Neural cell (in vitro differentiated cells): Measurements from ENCODE around the gene ARF5. TPM values are rescaled to one million over a fixed set of nuclear protein-coding genes. Genes with fewer than 3 reads are reported as not detected.

ENCODE experiments used
- H2AFZ ChIP-seq: fragments of 200-600, 300-800 bp; sonication (generic), shearing (Covaris generic); 2 replicates; pipeline ENCODE4 v1.6.0; 2014; ENCODE audit warnings: low read depth, mild to moderate bottlenecking, antibody characterized with exemption, low read length, moderate library complexity
- H3F3A ChIP-seq: fragments of 200-600 bp; shearing (Covaris generic); 2 replicates; pipeline ENCODE4 v1.6.1; 2016; ENCODE audit warnings: mild to moderate bottlenecking, moderate library complexity, mixed read lengths, antibody characterized with exemption, low read length; ENCODE audit not compliant: insufficient read depth, poor library complexity, severe bottlenecking
- H3K27ac ChIP-seq: fragments of 200-600, 300-800 bp; sonication (generic), shearing (Covaris generic); 2 replicates; pipeline ENCODE4 v1.5.1; 2014; ENCODE audit warnings: mild to moderate bottlenecking, low read length, moderate library complexity
- H3K27me3 ChIP-seq: fragments of 300-800, 200-600 bp; sonication (generic), shearing (Covaris generic); 2 replicates; pipeline ENCODE4 v1.6.0; 2014; ENCODE audit warnings: mild to moderate bottlenecking, low read depth, low read length, moderate library complexity; ENCODE audit not compliant: insufficient read depth
- H3K36me3 ChIP-seq: fragments of 300-800, 200-600 bp; sonication (generic), shearing (Covaris generic); 2 replicates; pipeline ENCODE4 v1.5.1; 2014; ENCODE audit warnings: mild to moderate bottlenecking, antibody characterized with exemption, low read length, moderate library complexity; ENCODE audit not compliant: insufficient read depth
- H3K4me2 ChIP-seq: fragments of 300-800, 200-600 bp; sonication (generic), shearing (Covaris generic); 2 replicates; pipeline ENCODE4 v1.6.0; 2014; ENCODE audit warnings: mild to moderate bottlenecking, low read length
- H3K4me3 ChIP-seq: fragments of 300-800, 200-600 bp; sonication (generic), shearing (Covaris generic); 2 replicates; pipeline ENCODE4 v1.5.1; 2014; ENCODE audit warnings: mild to moderate bottlenecking, low read length, moderate library complexity
- H3K79me2 ChIP-seq: fragments of 200-600 bp; shearing (Covaris generic); replicated peaks from 2 replicates; pipeline ENCODE4 v1.6.0; 2014; ENCODE audit warnings: mild to moderate bottlenecking, low read length, moderate library complexity; ENCODE audit not compliant: insufficient read depth
- H3K9ac ChIP-seq: fragments of 300-800, 200-600 bp; sonication (generic), shearing (Covaris generic); 2 replicates; pipeline ENCODE4 v1.6.1; 2016; ENCODE audit warnings: mild to moderate bottlenecking, low read length, mixed read lengths
- H3K9me2 ChIP-seq: fragments of 200-600 bp; shearing (Covaris generic); 2 replicates; pipeline ENCODE4 v1.6.1; 2016; ENCODE audit warnings: mild to moderate bottlenecking, low read length, mixed read lengths; ENCODE audit not compliant: insufficient read depth
- H3K9me3 ChIP-seq: fragments of 200-600, 300-800 bp; sonication (generic), shearing (Covaris generic); 2 replicates; pipeline ENCODE4 v1.6.1; 2016; ENCODE audit warnings: mild to moderate bottlenecking, mixed run types, low read length, moderate library complexity, mixed read lengths
- H4K20me1 ChIP-seq: fragments of 200-600 bp; shearing (Covaris generic); 2 replicates; pipeline ENCODE4 v1.6.1; 2016; ENCODE audit warnings: mild to moderate bottlenecking, mixed run types; ENCODE audit not compliant: insufficient read depth
- CTCF ChIP-seq: fragments of 450-650 bp; IDR thresholded peaks from 2 replicates; pipeline ENCODE4 v1.5.1; 2014; ENCODE audit warnings: antibody characterized with exemption, mild to moderate bottlenecking, moderate library complexity; ENCODE audit not compliant: poor library complexity, severe bottlenecking
- EP300 ChIP-seq: fragments of 450-650 bp; conservative IDR thresholded peaks from 2 replicates; pipeline ENCODE4 v1.6.1; 2014; ENCODE audit warnings: antibody characterized with exemption, mild to moderate bottlenecking, moderate library complexity; ENCODE audit not compliant: poor library complexity, severe bottlenecking
- EZH2 ChIP-seq: fragments of 200-600, 300-800 bp; shearing (Covaris generic), sonication (generic); IDR thresholded peaks from 2 replicates; pipeline ENCODE4 v1.6.1; 2014; ENCODE audit warnings: antibody characterized with exemption, low read length, borderline replicate concordance, mild to moderate bottlenecking; ENCODE audit not compliant: insufficient read depth, poor library complexity, severe bottlenecking
- MXI1 ChIP-seq: fragments of 450-650 bp; conservative IDR thresholded peaks from 2 replicates; pipeline ENCODE4 v1.6.1; 2014; ENCODE audit warnings: antibody characterized with exemption, mild to moderate bottlenecking; ENCODE audit not compliant: poor library complexity, severe bottlenecking
- POLR2AphosphoS5 ChIP-seq: IDR thresholded peaks from 2 replicates; pipeline ENCODE4 v1.6.1; 2012
- RAD21 ChIP-seq: fragments of 450-650 bp; conservative IDR thresholded peaks from 2 replicates; pipeline ENCODE4 v1.6.1; 2014; ENCODE audit warnings: antibody characterized with exemption, mild to moderate bottlenecking, moderate library complexity
- REST ChIP-seq: IDR thresholded peaks from 2 replicates; pipeline ENCODE4 v1.6.1; 2012; ENCODE audit warnings: borderline replicate concordance
- SMC3 ChIP-seq: fragments of 450-650 bp; conservative IDR thresholded peaks from 2 replicates; pipeline ENCODE4 v1.6.1; 2014; ENCODE audit warnings: antibody characterized with exemption, mild to moderate bottlenecking, moderate library complexity; ENCODE audit not compliant: poor library complexity
- TAF1 ChIP-seq: IDR thresholded peaks from 2 replicates; pipeline ENCODE4 v1.6.1; 2012; ENCODE audit warnings: low read depth
- polyA plus RNA-seq: library from polyadenylated mRNA; depleted of rRNA; stranded (reverse); fragments of >200 nt; gene quantifications from 2 replicates; pipeline ENCODE4 v1.2.3, GENCODE V29; 2014

Gene ARF5
- polyA plus RNA-seq, 1 donor from 2014 or later, result 582 TPM

- H2AFZ ChIP-seq, result no peak overlapping the region
- no peak overlapping the region for H3K27ac ChIP-seq
- no peaks in the 10 kb centered on the region for H3K79me2 ChIP-seq
- no peaks in the 10 kb centered on the region for H3K9me3 ChIP-seq
- no peak overlapping the region for H3K9ac ChIP-seq
- H3F3A ChIP-seq, result no peaks in the 10 kb centered on the region
- H3K36me3 ChIP-seq, result no peaks in the 10 kb centered on the region
- H3K4me2 ChIP-seq, result no peak overlapping the region
- TF ChIP-seq MXI1, result no peak
- no peak for TF ChIP-seq POLR2AphosphoS5
- no peak for TF ChIP-seq TAF1
- no peak for TF ChIP-seq CTCF
- TF ChIP-seq EP300, result no peak
- TF ChIP-seq EZH2, result no peak
- no peak for TF ChIP-seq REST
- TF ChIP-seq SMC3, result no peak
- TF ChIP-seq RAD21, result no peak
- no peaks in the 10 kb centered on the region for H3K9me2 ChIP-seq
- no peaks in the 10 kb centered on the region for H3K27me3 ChIP-seq
- H3K4me3 ChIP-seq, result no peak overlapping the region
- no peaks in the 10 kb centered on the region for H4K20me1 ChIP-seq
Observed at GRCh38 chr7:127556404-127556803, 31.8 kb upstream of the ARF5 start.

- Histone ChIP-seq H2AFZ (no peak overlapping the region), H3K9me3 (no peaks in the 10 kb centered on the region), H3K36me3 (no peaks in the 10 kb centered on the region), H3K9ac (no peak overlapping the region), H3K9me2 (no peaks in the 10 kb centered on the region), H3F3A (no peaks in the 10 kb centered on the region), H3K27ac (no peak overlapping the region), H3K79me2 (no peaks in the 10 kb centered on the region), H4K20me1 (no peaks in the 10 kb centered on the region), H3K27me3 (no peaks in the 10 kb centered on the region), H3K4me3 (no peak overlapping the region), H3K4me2 (no peak overlapping the region)
- TF ChIP-seq REST, result no peak
- no peak for TF ChIP-seq RAD21
- TF ChIP-seq CTCF, result no peak
- TF ChIP-seq EP300, result no peak
- TF ChIP-seq POLR2AphosphoS5, result no peak
- TF ChIP-seq MXI1, result no peak
- TF ChIP-seq SMC3, result no peak
- no peak for TF ChIP-seq EZH2
- TF ChIP-seq TAF1, result no peak
Observed at GRCh38 chr7:127557803-127558202, 30.4 kb upstream of the ARF5 start.
